Esophagus muscularis mucosa (tissue), 4 donors: ENCODE results near the gene PHYHIPL. TPM values are rescaled to one million over a fixed set of nuclear protein-coding genes. Genes with fewer than 3 reads are reported as not detected.

Source experiments
- DNase-seq: peaks from one replicate; pipeline ENCODE4 v3.0.0-alpha.2; 2017; ENCODE audit errors: extremely low spot score
- H3K27ac ChIP-seq, 4 donors: fragments of 200-600 bp; sonication (generic); replicated peaks in 1 of 4; 1 replicate in 3 of 4; 2 replicates in 1 of 4; pipeline ENCODE4 v1.5.1; 2016 to 2019; ENCODE audit warnings: mild to moderate bottlenecking in 1 of 4
- H3K27me3 ChIP-seq, 4 donors: fragments of 200-600 bp; sonication (generic); one replicate each; pipeline versions ENCODE4 v1.5.1 to v1.6.0; 2016 to 2019
- H3K36me3 ChIP-seq, 4 donors: fragments of 200-600 bp; sonication (generic); one replicate each; pipeline ENCODE4 v1.5.1; 2016 to 2019
- H3K4me1 ChIP-seq, 4 donors: fragments of 200-600 bp; sonication (generic); one replicate each; pipeline ENCODE4 v1.5.1; 2016 to 2019
- H3K4me3 ChIP-seq, 4 donors: fragments of 200-600 bp; sonication (generic); 1 replicate in 2 of 4; 2 replicates in 2 of 4; pipeline ENCODE4 v1.5.1; 2016 to 2019; ENCODE audit warnings: mild to moderate bottlenecking in 4 of 4, moderate library complexity in 1 of 4
- H3K9me3 ChIP-seq, 4 donors: fragments of 200-600 bp; sonication (generic); 1 replicate in 3 of 4; 2 replicates in 1 of 4; pipeline ENCODE4 v1.5.1; 2016 to 2019
- EP300 ChIP-seq: sonication (generic); formaldehyde crosslinking; IDR thresholded peaks from one replicate; pipeline ENCODE4 v1.6.1; 2017; ENCODE audit warnings: antibody characterized with exemption
- POLR2A ChIP-seq: fragments of 450-650 bp; IDR thresholded peaks from one replicate; pipeline ENCODE4 v1.6.1; 2017; ENCODE audit warnings: antibody characterized with exemption, moderate library complexity, mild to moderate bottlenecking, low read depth
- POLR2AphosphoS5 ChIP-seq, 2 donors: sonication (generic); formaldehyde crosslinking; IDR thresholded peaks; one replicate each; pipeline ENCODE4 v1.6.1; 2017; ENCODE audit warnings: antibody characterized with exemption in 2 of 2
- WGBS: methylation state at CpG from one replicate; pipeline ENCODE4 v1.1.5; 2018; 5-methylcytosine and 5-hydroxymethylcytosine counted together
- intact Hi-C: fragments of 100-400 bp; cut with DNase I; formaldehyde crosslinking; loops from one replicate; pipeline ENCODE4 v1.15.1; 2023
- total RNA-seq, 4 donors: library from RNA; depleted of rRNA; stranded (reverse); fragments of >200 nt; gene quantifications; one replicate each; pipeline versions ENCODE4 v1.1.0 to v1.2.1, GENCODE V29; 2016
- TF ChIP-seq, protein P1 (sequence below), 3 experiments: fragments of 200-600 bp in 2 of 3; fragments of 450-650 bp in 1 of 3; sonication (generic) in 2 of 3; IDR thresholded peaks; one replicate each; pipeline ENCODE4 v1.5.1; 2017 to 2019; ENCODE audit warnings: antibody characterized with exemption in 3 of 3, mild to moderate bottlenecking in 2 of 3, moderate library complexity in 1 of 3

The PHYHIPL gene
- 1 to 10 TPM in 1 of 4 donors, under 1 TPM in 3; 0.34 to 1.7 (median 0.76) TPM for total RNA-seq

DNA sequence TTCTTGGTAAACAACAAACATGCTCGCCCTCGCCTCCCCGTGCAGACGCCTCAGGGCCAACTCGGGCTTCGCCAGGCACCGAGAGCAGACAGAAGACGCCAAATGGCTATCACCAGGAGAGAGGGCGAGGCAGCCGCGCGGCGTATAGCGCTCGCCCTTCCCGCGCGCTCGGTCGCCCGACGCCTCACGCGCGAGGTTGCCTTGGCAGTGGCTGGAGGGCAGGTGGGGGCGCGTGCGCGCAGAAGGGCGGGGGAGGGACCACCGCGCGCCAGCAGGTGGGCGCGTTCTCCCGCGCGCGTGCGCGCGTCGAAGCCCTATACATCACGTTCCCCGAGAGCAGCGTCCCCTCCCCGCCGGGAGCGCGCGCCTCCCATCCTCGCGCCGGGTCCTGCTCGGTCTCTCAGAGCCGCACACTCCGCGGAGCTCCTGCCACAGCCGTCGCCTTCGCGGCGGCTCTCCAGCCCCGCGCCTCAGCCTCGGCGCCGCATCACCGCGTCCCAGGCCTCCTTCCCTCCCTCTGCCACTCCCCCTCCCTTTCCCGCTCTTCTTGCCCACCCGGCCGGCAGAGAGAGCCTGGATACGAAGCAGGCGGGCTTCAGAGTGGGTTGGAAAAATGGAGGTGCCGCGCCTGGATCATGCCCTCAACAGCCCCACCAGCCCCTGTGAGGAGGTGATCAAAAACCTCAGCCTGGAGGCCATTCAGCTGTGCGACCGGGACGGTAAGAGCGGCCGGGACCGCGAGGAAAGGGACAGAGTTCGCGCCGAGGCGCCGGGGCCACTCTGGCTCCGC lies at the start of gene PHYHIPL:
Gene PHYHIPL (plus strand): TSS at position 403 of the 790 bp plus-strand sequence. CDS start 211 bp downstream, at position 614.
- intact Hi-C loops: no loop called here
- WGBS: 8% methylated on average over 31 of the region's 90 CpGs

GRCh38 chr10:59126991-59127390 lies 49.5 kb upstream of the PHYHIPL start:
- no peak overlapping the region for H3K27ac ChIP-seq
- no peak overlapping the region for H3K4me3 ChIP-seq
- TF ChIP-seq, protein P1, sequence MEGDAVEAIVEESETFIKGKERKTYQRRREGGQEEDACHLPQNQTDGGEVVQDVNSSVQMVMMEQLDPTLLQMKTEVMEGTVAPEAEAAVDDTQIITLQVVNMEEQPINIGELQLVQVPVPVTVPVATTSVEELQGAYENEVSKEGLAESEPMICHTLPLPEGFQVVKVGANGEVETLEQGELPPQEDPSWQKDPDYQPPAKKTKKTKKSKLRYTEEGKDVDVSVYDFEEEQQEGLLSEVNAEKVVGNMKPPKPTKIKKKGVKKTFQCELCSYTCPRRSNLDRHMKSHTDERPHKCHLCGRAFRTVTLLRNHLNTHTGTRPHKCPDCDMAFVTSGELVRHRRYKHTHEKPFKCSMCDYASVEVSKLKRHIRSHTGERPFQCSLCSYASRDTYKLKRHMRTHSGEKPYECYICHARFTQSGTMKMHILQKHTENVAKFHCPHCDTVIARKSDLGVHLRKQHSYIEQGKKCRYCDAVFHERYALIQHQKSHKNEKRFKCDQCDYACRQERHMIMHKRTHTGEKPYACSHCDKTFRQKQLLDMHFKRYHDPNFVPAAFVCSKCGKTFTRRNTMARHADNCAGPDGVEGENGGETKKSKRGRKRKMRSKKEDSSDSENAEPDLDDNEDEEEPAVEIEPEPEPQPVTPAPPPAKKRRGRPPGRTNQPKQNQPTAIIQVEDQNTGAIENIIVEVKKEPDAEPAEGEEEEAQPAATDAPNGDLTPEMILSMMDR (IDR thresholded peaks at IDR 0.05): no peak
- TF ChIP-seq POLR2AphosphoS5 (IDR thresholded peaks at IDR 0.05) (no peak), EP300 (no peak), POLR2A (no peak)
- intact Hi-C loops: no loop called here
- peaks cover 0 to 11% (median 0%) of the 10 kb centered on the region in 4 donors for H3K4me1 ChIP-seq
- WGBS: 75% methylated on average over 3 of the region's 3 CpGs
- H3K9me3 ChIP-seq: no peaks in the 10 kb centered on the region
- H3K27me3 ChIP-seq: no peaks in the 10 kb centered on the region
- no peaks in the 10 kb centered on the region for H3K36me3 ChIP-seq
- no peak for DNase-seq

More for the DNA sequence above, at the start of gene PHYHIPL:
- no peak within 1 kb of the TSS for H3K27ac ChIP-seq
- TF ChIP-seq POLR2AphosphoS5 (IDR thresholded peaks at IDR 0.05): no peak
- TF ChIP-seq EP300: no peak
- TF ChIP-seq, protein P1 (IDR thresholded peaks at IDR 0.05): no peak
- no peak for TF ChIP-seq POLR2A
- H3K36me3 ChIP-seq: no peaks in the 10 kb centered on the region
- peaks cover 12 to 21% (median 19%) of the 10 kb centered on the region in 4 donors for H3K4me1 ChIP-seq
- H3K9me3 ChIP-seq: no peaks in the 10 kb centered on the region
- DNase-seq: no peak
- peaks cover 0 to 61% (median 17%) of the 10 kb centered on the region in 4 donors for H3K27me3 ChIP-seq
- H3K4me3 ChIP-seq: peak within 1 kb of the TSS; percentile 47 to 58 (median 52)

GRCh38 chr10:59127991-59128390 lies 48.5 kb upstream of the PHYHIPL start:
- H3K27ac ChIP-seq: no peak overlapping the region
- WGBS: 73% methylated on average over 1 of the region's 1 CpG

GRCh38 chr10:59129867-59130266 lies 46.6 kb upstream of the PHYHIPL start:
- no peaks in the 10 kb centered on the region for H3K27me3 ChIP-seq
- no peak overlapping the region for H3K4me3 ChIP-seq
- H3K36me3 ChIP-seq: no peaks in the 10 kb centered on the region
- H3K27ac ChIP-seq: no peak overlapping the region
- no peak for DNase-seq
- H3K4me1 ChIP-seq: peaks cover 0 to 11% (median 0%) of the 10 kb centered on the region in 4 donors
- H3K9me3 ChIP-seq: no peaks in the 10 kb centered on the region
- intact Hi-C loops: no loop called here
- TF ChIP-seq EP300 (no peak), POLR2A (no peak), POLR2AphosphoS5 (IDR thresholded peaks at IDR 0.05) (no peak)
- TF ChIP-seq, protein P1 (IDR thresholded peaks at IDR 0.05): no peak

More at GRCh38 chr10:59127991-59128390, 48.5 kb upstream of the PHYHIPL start:
- no peaks in the 10 kb centered on the region for H3K36me3 ChIP-seq
- H3K27me3 ChIP-seq: no peaks in the 10 kb centered on the region
- no peak for DNase-seq
- intact Hi-C loops: no loop called here
- no peak overlapping the region for H3K4me3 ChIP-seq
- TF ChIP-seq POLR2AphosphoS5 (IDR thresholded peaks at IDR 0.05) (no peak), POLR2A (no peak), EP300 (no peak)
- TF ChIP-seq, protein P1 (IDR thresholded peaks at IDR 0.05): no peak
- peaks cover 0 to 11% (median 0%) of the 10 kb centered on the region in 4 donors for H3K4me1 ChIP-seq
- H3K9me3 ChIP-seq: no peaks in the 10 kb centered on the region
